GM18526 (cell line): Measurements from ENCODE around the gene CREBBP.

ENCODE experiments used
- POLR2A ChIP-seq: IDR thresholded peaks from 3 replicates; pipeline ENCODE4 v1.6.1; 2011; ENCODE audit not compliant: insufficient read length; ENCODE audit errors: extremely low read depth

CREBBP gene

GRCh38 chr16:3866703-3867431 is 13.6 kb downstream of the CREBBP start:
- no peak for TF ChIP-seq POLR2A

GRCh38 chr16:3865241-3865640 is 15.3 kb downstream of the CREBBP start:
- no peak for TF ChIP-seq POLR2A

- TF ChIP-seq POLR2A, result no peak
Observed at GRCh38 chr16:3864562-3864961, 16.0 kb downstream of the CREBBP start.

GRCh38 chr16:3863587-3863986 is 16.9 kb downstream of the CREBBP start:
- TF ChIP-seq POLR2A, result no peak

- TF ChIP-seq POLR2A, result no peak
Observed at GRCh38 chr16:3861808-3862451, 18.6 kb downstream of the CREBBP start.

GRCh38 chr16:3859889-3860288 is 20.6 kb downstream of the CREBBP start:
- TF ChIP-seq POLR2A, result no peak

- no peak for TF ChIP-seq POLR2A
Observed at GRCh38 chr16:3858801-3859200, 21.7 kb downstream of the CREBBP start.

- no peak for TF ChIP-seq POLR2A
Observed at GRCh38 chr16:3857189-3858043, 23.1 kb downstream of the CREBBP start.

- no peak for TF ChIP-seq POLR2A
Observed at GRCh38 chr16:3856367-3857141, 24.0 kb downstream of the CREBBP start.

GRCh38 chr16:3854750-3855541 is 25.6 kb downstream of the CREBBP start:
- no peak for TF ChIP-seq POLR2A

GRCh38 chr16:3850544-3850899 is 30.0 kb downstream of the CREBBP start:
- TF ChIP-seq POLR2A, result no peak

- no peak for TF ChIP-seq POLR2A
Observed at GRCh38 chr16:3849751-3850543, 30.6 kb downstream of the CREBBP start.

- TF ChIP-seq POLR2A, result no peak
Observed at GRCh38 chr16:3846595-3847091, 33.9 kb downstream of the CREBBP start.
